Neural cell (in vitro differentiated cells): ENCODE results near the gene IFIH1. TPM values are rescaled to one million over a fixed set of nuclear protein-coding genes. Genes with fewer than 3 reads are reported as not detected.

Source experiments
- H2AFZ ChIP-seq: fragments of 200-600, 300-800 bp; sonication (generic), shearing (Covaris generic); 2 replicates; pipeline ENCODE4 v1.6.0; 2014; ENCODE audit warnings: low read depth, mild to moderate bottlenecking, antibody characterized with exemption, low read length, moderate library complexity
- H3F3A ChIP-seq: fragments of 200-600 bp; shearing (Covaris generic); 2 replicates; pipeline ENCODE4 v1.6.1; 2016; ENCODE audit warnings: mild to moderate bottlenecking, moderate library complexity, mixed read lengths, antibody characterized with exemption, low read length; ENCODE audit not compliant: insufficient read depth, poor library complexity, severe bottlenecking
- H3K27ac ChIP-seq: fragments of 200-600, 300-800 bp; sonication (generic), shearing (Covaris generic); 2 replicates; pipeline ENCODE4 v1.5.1; 2014; ENCODE audit warnings: mild to moderate bottlenecking, low read length, moderate library complexity
- H3K27me3 ChIP-seq: fragments of 300-800, 200-600 bp; sonication (generic), shearing (Covaris generic); 2 replicates; pipeline ENCODE4 v1.6.0; 2014; ENCODE audit warnings: mild to moderate bottlenecking, low read depth, low read length, moderate library complexity; ENCODE audit not compliant: insufficient read depth
- H3K36me3 ChIP-seq: fragments of 300-800, 200-600 bp; sonication (generic), shearing (Covaris generic); 2 replicates; pipeline ENCODE4 v1.5.1; 2014; ENCODE audit warnings: mild to moderate bottlenecking, antibody characterized with exemption, low read length, moderate library complexity; ENCODE audit not compliant: insufficient read depth
- H3K4me2 ChIP-seq: fragments of 300-800, 200-600 bp; sonication (generic), shearing (Covaris generic); 2 replicates; pipeline ENCODE4 v1.6.0; 2014; ENCODE audit warnings: mild to moderate bottlenecking, low read length
- H3K4me3 ChIP-seq: fragments of 300-800, 200-600 bp; sonication (generic), shearing (Covaris generic); 2 replicates; pipeline ENCODE4 v1.5.1; 2014; ENCODE audit warnings: mild to moderate bottlenecking, low read length, moderate library complexity
- H3K79me2 ChIP-seq: fragments of 200-600 bp; shearing (Covaris generic); replicated peaks from 2 replicates; pipeline ENCODE4 v1.6.0; 2014; ENCODE audit warnings: mild to moderate bottlenecking, low read length, moderate library complexity; ENCODE audit not compliant: insufficient read depth
- H3K9ac ChIP-seq: fragments of 300-800, 200-600 bp; sonication (generic), shearing (Covaris generic); 2 replicates; pipeline ENCODE4 v1.6.1; 2016; ENCODE audit warnings: mild to moderate bottlenecking, low read length, mixed read lengths
- H3K9me2 ChIP-seq: fragments of 200-600 bp; shearing (Covaris generic); 2 replicates; pipeline ENCODE4 v1.6.1; 2016; ENCODE audit warnings: mild to moderate bottlenecking, low read length, mixed read lengths; ENCODE audit not compliant: insufficient read depth
- H3K9me3 ChIP-seq: fragments of 200-600, 300-800 bp; sonication (generic), shearing (Covaris generic); 2 replicates; pipeline ENCODE4 v1.6.1; 2016; ENCODE audit warnings: mild to moderate bottlenecking, mixed run types, low read length, moderate library complexity, mixed read lengths
- H4K20me1 ChIP-seq: fragments of 200-600 bp; shearing (Covaris generic); 2 replicates; pipeline ENCODE4 v1.6.1; 2016; ENCODE audit warnings: mild to moderate bottlenecking, mixed run types; ENCODE audit not compliant: insufficient read depth
- CTCF ChIP-seq: fragments of 450-650 bp; IDR thresholded peaks from 2 replicates; pipeline ENCODE4 v1.5.1; 2014; ENCODE audit warnings: antibody characterized with exemption, mild to moderate bottlenecking, moderate library complexity; ENCODE audit not compliant: poor library complexity, severe bottlenecking
- EP300 ChIP-seq: fragments of 450-650 bp; conservative IDR thresholded peaks from 2 replicates; pipeline ENCODE4 v1.6.1; 2014; ENCODE audit warnings: antibody characterized with exemption, mild to moderate bottlenecking, moderate library complexity; ENCODE audit not compliant: poor library complexity, severe bottlenecking
- EZH2 ChIP-seq: fragments of 200-600, 300-800 bp; shearing (Covaris generic), sonication (generic); IDR thresholded peaks from 2 replicates; pipeline ENCODE4 v1.6.1; 2014; ENCODE audit warnings: antibody characterized with exemption, low read length, borderline replicate concordance, mild to moderate bottlenecking; ENCODE audit not compliant: insufficient read depth, poor library complexity, severe bottlenecking
- MXI1 ChIP-seq: fragments of 450-650 bp; conservative IDR thresholded peaks from 2 replicates; pipeline ENCODE4 v1.6.1; 2014; ENCODE audit warnings: antibody characterized with exemption, mild to moderate bottlenecking; ENCODE audit not compliant: poor library complexity, severe bottlenecking
- POLR2AphosphoS5 ChIP-seq: IDR thresholded peaks from 2 replicates; pipeline ENCODE4 v1.6.1; 2012
- RAD21 ChIP-seq: fragments of 450-650 bp; conservative IDR thresholded peaks from 2 replicates; pipeline ENCODE4 v1.6.1; 2014; ENCODE audit warnings: antibody characterized with exemption, mild to moderate bottlenecking, moderate library complexity
- REST ChIP-seq: IDR thresholded peaks from 2 replicates; pipeline ENCODE4 v1.6.1; 2012; ENCODE audit warnings: borderline replicate concordance
- SMC3 ChIP-seq: fragments of 450-650 bp; conservative IDR thresholded peaks from 2 replicates; pipeline ENCODE4 v1.6.1; 2014; ENCODE audit warnings: antibody characterized with exemption, mild to moderate bottlenecking, moderate library complexity; ENCODE audit not compliant: poor library complexity
- TAF1 ChIP-seq: IDR thresholded peaks from 2 replicates; pipeline ENCODE4 v1.6.1; 2012; ENCODE audit warnings: low read depth
- polyA plus RNA-seq: library from polyadenylated mRNA; depleted of rRNA; stranded (reverse); fragments of >200 nt; gene quantifications from 2 replicates; pipeline ENCODE4 v1.2.3, GENCODE V29; 2014

Gene IFIH1
- polyA plus RNA-seq, 1 donor from 2014 or later, result not detected

GRCh38 chr2:162327806-162328205 is 9.3 kb upstream of the IFIH1 start:
- no peak overlapping the region for H3K4me3 ChIP-seq
- TF ChIP-seq MXI1, result no peak
- TF ChIP-seq CTCF, result no peak
- TF ChIP-seq EZH2, result no peak
- TF ChIP-seq REST, result no peak
- no peak for TF ChIP-seq SMC3
- no peak for TF ChIP-seq POLR2AphosphoS5
- no peak for TF ChIP-seq TAF1
- no peak for TF ChIP-seq EP300
- TF ChIP-seq RAD21, result no peak
- no peaks in the 10 kb centered on the region for H3K9me2 ChIP-seq
- no peaks in the 10 kb centered on the region for H3K36me3 ChIP-seq
- no peaks in the 10 kb centered on the region for H3F3A ChIP-seq
- H3K9ac ChIP-seq, result no peak overlapping the region
- H3K4me2 ChIP-seq, result no peak overlapping the region
- H2AFZ ChIP-seq, result no peak overlapping the region
- H3K27me3 ChIP-seq, result no peaks in the 10 kb centered on the region
- no peaks in the 10 kb centered on the region for H4K20me1 ChIP-seq
- H3K9me3 ChIP-seq, result no peaks in the 10 kb centered on the region
- H3K79me2 ChIP-seq, result no peaks in the 10 kb centered on the region
- H3K27ac ChIP-seq, result no peak overlapping the region

GRCh38 chr2:162327134-162327769 is 8.8 kb upstream of the IFIH1 start:
- Histone ChIP-seq H4K20me1 (no peaks in the 10 kb centered on the region), H3K27me3 (no peaks in the 10 kb centered on the region), H3K9ac (no peak overlapping the region), H3K79me2 (no peaks in the 10 kb centered on the region), H3F3A (no peaks in the 10 kb centered on the region), H3K27ac (no peak overlapping the region), H3K4me2 (no peak overlapping the region), H2AFZ (no peak overlapping the region), H3K4me3 (no peak overlapping the region), H3K9me3 (no peaks in the 10 kb centered on the region), H3K36me3 (no peaks in the 10 kb centered on the region), H3K9me2 (no peaks in the 10 kb centered on the region)
- no peak for TF ChIP-seq POLR2AphosphoS5
- no peak for TF ChIP-seq EP300
- no peak for TF ChIP-seq TAF1

GRCh38 chr2:162324953-162325352 is 6.5 kb upstream of the IFIH1 start:
- H3K27me3 ChIP-seq, result no peaks in the 10 kb centered on the region
- no peaks in the 10 kb centered on the region for H3K36me3 ChIP-seq
- H3K4me3 ChIP-seq, result no peak overlapping the region
- no peaks in the 10 kb centered on the region for H3K9me3 ChIP-seq
- no peaks in the 10 kb centered on the region for H3K9me2 ChIP-seq
- no peak overlapping the region for H3K27ac ChIP-seq
- TF ChIP-seq REST (no peak), TAF1 (no peak)
- no peaks in the 10 kb centered on the region for H4K20me1 ChIP-seq
- H3K9ac ChIP-seq, result no peak overlapping the region
- H3K79me2 ChIP-seq, result no peaks in the 10 kb centered on the region
- H3K4me2 ChIP-seq, result no peak overlapping the region
- no peak overlapping the region for H2AFZ ChIP-seq
- no peaks in the 10 kb centered on the region for H3F3A ChIP-seq
